Measurements from ENCODE around the gene DLG2. TPM values are rescaled to one million over a fixed set of nuclear protein-coding genes. Genes with fewer than 3 reads are reported as not detected.

DLG2 gene
- total RNA-seq, 2 experiments from 2014 or later, result 2.0 to 2.1 TPM

DNA sequence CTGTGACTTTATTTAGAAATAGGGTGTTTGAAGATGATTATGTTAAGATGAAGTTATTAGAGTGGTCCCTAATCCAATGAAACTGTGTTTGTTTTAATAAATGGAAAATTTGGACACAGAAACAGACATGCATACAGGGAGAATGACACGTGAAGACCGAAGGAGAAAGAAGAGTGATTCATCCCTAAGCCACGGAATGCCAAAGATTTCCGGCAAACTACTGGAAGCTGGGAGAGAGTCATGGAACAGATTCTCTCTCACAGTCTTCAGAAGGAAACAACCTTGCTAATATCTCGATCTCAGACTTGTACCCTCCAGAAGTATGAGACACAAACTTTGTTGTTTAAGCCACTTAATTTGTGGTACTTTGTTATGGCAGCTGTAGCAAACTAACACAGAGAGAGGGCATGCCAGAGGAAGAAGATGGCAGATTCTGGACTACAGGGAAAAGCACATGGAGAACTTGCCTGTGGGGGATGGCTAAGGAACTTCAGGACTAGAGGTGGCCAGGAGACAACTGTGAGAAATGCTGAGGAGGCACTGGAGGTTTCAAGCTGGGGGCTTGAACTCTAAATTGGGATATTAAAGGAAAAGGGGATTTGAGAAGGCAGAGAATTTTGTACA is 1607.5 kb downstream of the DLG2 start:
- H3K9me3 Mint-ChIP-seq, result peaks cover 12% of the 10 kb centered on the region
- Histone ChIP-seq H3K9me3 (ENCODE audit: control insufficient read depth in 1 of 2, insufficient read depth in 1 of 2, low read length in 2 of 2) (no peaks in the 10 kb centered on the region), H3K4me3 (ENCODE audit: low read length) (no peak overlapping the region), H3K4me1 (ENCODE audit: insufficient read depth, low read length) (no peaks in the 10 kb centered on the region), H3K36me3 (ENCODE audit: insufficient read depth, low read length) (no peaks in the 10 kb centered on the region), H3K27ac (ENCODE audit: low read depth in 1 of 2, low read length in 2 of 2) (no peak overlapping the region), H3K27me3 (ENCODE audit: control insufficient read depth in 1 of 2, insufficient read depth in 2 of 2, low read length in 2 of 2) (no peaks in the 10 kb centered on the region)
- H3K27ac Mint-ChIP-seq, result no peak overlapping the region
- intact Hi-C loops (cut with DNase I, micrococcal nuclease), result no loop called here
- H3K36me3 Mint-ChIP-seq (ENCODE audit: low read depth), result no peaks in the 10 kb centered on the region
- DNase-seq (no peak), ATAC-seq (ENCODE audit: poor library complexity) (no peak)
- H3K27me3 Mint-ChIP-seq, result no peaks in the 10 kb centered on the region
- ChIA-PET CTCF (no interaction called here), POLR2A (no interaction called here)
- H3K4me1 Mint-ChIP-seq (ENCODE audit: low read depth), result no peaks in the 10 kb centered on the region
- TF ChIP-seq, protein P1, sequence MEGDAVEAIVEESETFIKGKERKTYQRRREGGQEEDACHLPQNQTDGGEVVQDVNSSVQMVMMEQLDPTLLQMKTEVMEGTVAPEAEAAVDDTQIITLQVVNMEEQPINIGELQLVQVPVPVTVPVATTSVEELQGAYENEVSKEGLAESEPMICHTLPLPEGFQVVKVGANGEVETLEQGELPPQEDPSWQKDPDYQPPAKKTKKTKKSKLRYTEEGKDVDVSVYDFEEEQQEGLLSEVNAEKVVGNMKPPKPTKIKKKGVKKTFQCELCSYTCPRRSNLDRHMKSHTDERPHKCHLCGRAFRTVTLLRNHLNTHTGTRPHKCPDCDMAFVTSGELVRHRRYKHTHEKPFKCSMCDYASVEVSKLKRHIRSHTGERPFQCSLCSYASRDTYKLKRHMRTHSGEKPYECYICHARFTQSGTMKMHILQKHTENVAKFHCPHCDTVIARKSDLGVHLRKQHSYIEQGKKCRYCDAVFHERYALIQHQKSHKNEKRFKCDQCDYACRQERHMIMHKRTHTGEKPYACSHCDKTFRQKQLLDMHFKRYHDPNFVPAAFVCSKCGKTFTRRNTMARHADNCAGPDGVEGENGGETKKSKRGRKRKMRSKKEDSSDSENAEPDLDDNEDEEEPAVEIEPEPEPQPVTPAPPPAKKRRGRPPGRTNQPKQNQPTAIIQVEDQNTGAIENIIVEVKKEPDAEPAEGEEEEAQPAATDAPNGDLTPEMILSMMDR (IDR thresholded peaks at IDR 0.05), result no peak
- no peak overlapping the region for H3K4me3 Mint-ChIP-seq

DNA sequence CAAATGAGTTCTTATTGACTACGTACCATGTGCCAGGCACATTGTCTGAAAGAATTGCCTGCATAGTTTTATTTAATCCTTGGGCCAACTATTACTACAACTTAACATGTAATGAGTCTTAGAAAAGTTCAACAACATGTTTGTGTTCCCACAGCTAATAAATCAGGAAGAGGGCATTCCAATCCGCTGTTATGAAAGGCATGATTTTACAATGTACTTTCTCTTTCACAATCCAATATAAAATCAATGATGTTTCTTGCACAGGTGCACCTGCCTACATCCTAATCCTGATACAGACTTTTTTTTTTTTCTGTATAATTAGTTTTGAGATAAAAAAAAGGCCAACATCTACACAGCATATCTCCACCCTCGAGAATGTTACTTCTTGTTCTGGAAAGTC is 1612.6 kb downstream of the DLG2 start:
- Mint-ChIP-seq H3K4me1 (ENCODE audit: low read depth) (no peaks in the 10 kb centered on the region), H3K4me3 (no peak overlapping the region), H3K27ac (no peak overlapping the region), H3K9me3 (peaks cover 17% of the 10 kb centered on the region), H3K36me3 (ENCODE audit: low read depth) (no peaks in the 10 kb centered on the region), H3K27me3 (no peaks in the 10 kb centered on the region)
- Histone ChIP-seq H3K4me3 (ENCODE audit: low read length) (no peak overlapping the region), H3K27me3 (ENCODE audit: control insufficient read depth in 1 of 2, insufficient read depth in 2 of 2, low read length in 2 of 2) (no peaks in the 10 kb centered on the region), H3K9me3 (ENCODE audit: control insufficient read depth in 1 of 2, insufficient read depth in 1 of 2, low read length in 2 of 2) (no peaks in the 10 kb centered on the region), H3K27ac (ENCODE audit: low read depth in 1 of 2, low read length in 2 of 2) (no peak overlapping the region), H3K4me1 (ENCODE audit: insufficient read depth, low read length) (no peaks in the 10 kb centered on the region), H3K36me3 (ENCODE audit: insufficient read depth, low read length) (no peaks in the 10 kb centered on the region)
- ChIA-PET POLR2A (no interaction called here), CTCF (no interaction called here)
- no peak for DNase-seq
- TF ChIP-seq, protein P1 (IDR thresholded peaks at IDR 0.05), result no peak
- no peak for ATAC-seq (ENCODE audit: poor library complexity)
- intact Hi-C loops (cut with DNase I, micrococcal nuclease), result no loop called here

DNA sequence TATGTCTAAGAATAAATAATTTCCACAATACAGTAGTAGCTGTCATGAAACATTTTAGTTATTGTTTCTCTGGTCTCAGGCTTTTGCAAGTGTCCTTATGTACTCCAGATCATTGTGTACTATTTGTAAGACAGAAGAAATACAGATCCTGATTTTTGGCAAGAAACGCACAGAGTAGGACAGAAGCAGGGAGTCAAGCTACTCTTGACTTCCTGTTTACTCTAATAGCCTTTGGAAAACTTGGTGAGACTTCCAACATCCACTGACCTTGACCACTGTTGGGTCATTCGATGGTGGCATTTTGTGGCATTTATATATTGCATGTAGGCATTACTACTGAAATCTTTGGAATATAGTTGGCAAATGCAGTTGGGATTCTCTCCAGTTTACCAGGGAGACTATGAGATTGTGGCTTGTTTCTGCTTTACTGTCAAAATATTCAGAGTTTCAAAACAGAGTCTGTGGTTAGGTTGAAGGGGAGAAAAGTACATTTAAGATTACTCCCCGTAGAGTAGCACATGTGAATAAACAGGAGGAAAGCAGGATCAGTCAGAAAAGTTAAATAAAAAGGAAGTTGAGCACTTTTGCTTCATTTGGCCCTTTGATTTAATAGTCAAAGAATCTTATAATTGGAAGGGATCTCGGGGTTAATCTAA is 1614.8 kb downstream of the DLG2 start:
- peaks cover 21% of the 10 kb centered on the region for H3K9me3 Mint-ChIP-seq
- H3K4me1 ChIP-seq (ENCODE audit: insufficient read depth, low read length), result no peaks in the 10 kb centered on the region
- TF ChIP-seq, protein P1 (IDR thresholded peaks at IDR 0.05), result no peak
- H3K4me1 Mint-ChIP-seq (ENCODE audit: low read depth), result no peaks in the 10 kb centered on the region
- intact Hi-C loops (cut with DNase I, micrococcal nuclease), result no loop called here
- no peak overlapping the region for H3K27ac Mint-ChIP-seq
- POLR2A ChIA-PET, result no interaction called here
- DNase-seq (no peak), ATAC-seq (ENCODE audit: poor library complexity) (no peak)
- H3K27me3 Mint-ChIP-seq, result no peaks in the 10 kb centered on the region
- H3K4me3 ChIP-seq (ENCODE audit: low read length), result no peak overlapping the region
- no peak overlapping the region for H3K4me3 Mint-ChIP-seq
- CTCF ChIA-PET, result no interaction called here
- H3K36me3 Mint-ChIP-seq (ENCODE audit: low read depth), result no peaks in the 10 kb centered on the region
- H3K36me3 ChIP-seq (ENCODE audit: insufficient read depth, low read length), result no peaks in the 10 kb centered on the region
- H3K27ac ChIP-seq (ENCODE audit: low read depth in 1 of 2, low read length in 2 of 2), result no peak overlapping the region
- no peaks in the 10 kb centered on the region for H3K9me3 ChIP-seq (ENCODE audit: control insufficient read depth in 1 of 2, insufficient read depth in 1 of 2, low read length in 2 of 2)
- H3K27me3 ChIP-seq (ENCODE audit: control insufficient read depth in 1 of 2, insufficient read depth in 2 of 2, low read length in 2 of 2), result no peaks in the 10 kb centered on the region
